ENCODE data around the gene AKT1.

AKT1 gene

GRCh38 chr14:104792101-104792884 is 3.3 kb downstream of the AKT1 start:
- no peak for DNase-seq (ENCODE audit: low read depth)
- H3K4me3 ChIP-seq (ENCODE audit: low read length) = no peak overlapping the region
- no peak for TF ChIP-seq CTCF (conservative IDR thresholded peaks at IDR 0.05; ENCODE audit: low read depth, low read length)

DNA sequence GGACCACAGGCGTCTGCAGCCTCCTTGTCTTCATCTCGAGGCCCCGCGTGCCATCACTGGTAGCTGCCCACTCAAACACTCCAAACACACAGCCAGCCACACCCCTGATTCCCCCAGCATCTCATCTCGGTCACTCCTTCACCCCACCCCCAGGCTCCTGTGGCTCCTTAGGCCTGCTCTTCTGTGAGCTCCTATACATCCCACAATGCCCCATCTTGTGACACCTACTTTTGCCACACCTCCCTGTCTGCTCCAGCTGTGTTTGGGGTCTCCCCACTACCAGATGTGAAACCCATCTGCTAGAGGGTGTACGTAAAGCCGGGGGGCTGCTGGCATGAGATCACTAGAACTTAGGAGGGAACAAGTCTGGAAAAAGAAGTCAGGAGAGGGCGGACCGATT is 4.1 kb downstream of the AKT1 start:
- no peak overlapping the region for H3K4me3 ChIP-seq (ENCODE audit: low read length)
- DNase-seq (ENCODE audit: low read depth) = no peak
- TF ChIP-seq CTCF (conservative IDR thresholded peaks at IDR 0.05; ENCODE audit: low read depth, low read length) = no peak

- no peak overlapping the region for H3K4me3 ChIP-seq (ENCODE audit: low read length)
- no peak for TF ChIP-seq CTCF (conservative IDR thresholded peaks at IDR 0.05; ENCODE audit: low read depth, low read length)
- no peak for DNase-seq (ENCODE audit: low read depth)
Observed at GRCh38 chr14:104789752-104790743, 5.5 kb downstream of the AKT1 start.

GRCh38 chr14:104788873-104789663 is 6.5 kb downstream of the AKT1 start:
- no peak for DNase-seq (ENCODE audit: low read depth)
- no peak for TF ChIP-seq CTCF (conservative IDR thresholded peaks at IDR 0.05; ENCODE audit: low read depth, low read length)
- H3K4me3 ChIP-seq (ENCODE audit: low read length) = no peak overlapping the region

GRCh38 chr14:104788161-104788818 is 7.3 kb downstream of the AKT1 start:
- DNase-seq (ENCODE audit: low read depth) = no peak
- TF ChIP-seq CTCF (conservative IDR thresholded peaks at IDR 0.05; ENCODE audit: low read depth, low read length) = no peak
- no peak overlapping the region for H3K4me3 ChIP-seq (ENCODE audit: low read length)

- no peak for DNase-seq (ENCODE audit: low read depth)
- no peak for TF ChIP-seq CTCF (conservative IDR thresholded peaks at IDR 0.05; ENCODE audit: low read depth, low read length)
- no peak overlapping the region for H3K4me3 ChIP-seq (ENCODE audit: low read length)
Observed at GRCh38 chr14:104787736-104788135, 7.8 kb downstream of the AKT1 start.
